Chondrocyte (in vitro differentiated cells): ENCODE data around the gene TBCEL. TPM values are rescaled to one million over a fixed set of nuclear protein-coding genes. Genes with fewer than 3 reads are reported as not detected.
"Not testable (repeated sequence)": the region's sequence is repeated elsewhere in the genome, so short reads cannot be mapped to it uniquely, and the experiment has no call there.

ENCODE experiments used
- DNase-seq: peaks from one replicate; pipeline ENCODE4 v3.0.0; 2021; ENCODE audit warnings: mixed read lengths, low spot score
- H3K27ac Mint-ChIP-seq: one replicate; pipeline ENCODE4 v1.8.0; 2021; ENCODE audit warnings: mild to moderate bottlenecking, moderate library complexity, mixed read lengths; ENCODE audit not compliant: unreplicated experiment
- H3K27me3 Mint-ChIP-seq: 2 replicates; pipeline ENCODE4 v1.8.0; 2021; ENCODE audit warnings: low read depth, mixed read lengths
- H3K36me3 Mint-ChIP-seq: 2 replicates; pipeline ENCODE4 v1.8.0; 2021; ENCODE audit warnings: low read depth, mixed read lengths
- H3K4me1 Mint-ChIP-seq: 2 replicates; pipeline ENCODE4 v1.8.0; 2021; ENCODE audit warnings: low read depth, mild to moderate bottlenecking, mixed read lengths
- H3K4me3 Mint-ChIP-seq: one replicate; pipeline ENCODE4 v1.8.0; 2021; ENCODE audit warnings: mild to moderate bottlenecking, moderate library complexity, mixed read lengths; ENCODE audit not compliant: unreplicated experiment
- H3K9me3 Mint-ChIP-seq: 2 replicates; pipeline ENCODE4 v1.8.0; 2021; ENCODE audit warnings: low read depth, mixed read lengths
- total RNA-seq: library from RNA; stranded (reverse); gene quantifications from 3 replicates; pipeline ENCODE4 v1.2.1, GENCODE V29; 2021
- TF ChIP-seq, protein P1 (sequence below): fragments of 200-600 bp; sonication (generic); IDR thresholded peaks from 2 replicates; pipeline ENCODE4 v1.5.0; 2021; ENCODE audit warnings: antibody characterized with exemption, mild to moderate bottlenecking, moderate library complexity

TBCEL gene
- total RNA-seq, 1 donor from 2014 or later = 29.6 TPM

- no peak for DNase-seq
- no peak overlapping the region for H3K27ac Mint-ChIP-seq
- H3K4me1 Mint-ChIP-seq = peaks cover 15% of the 10 kb centered on the region
- H3K9me3 Mint-ChIP-seq = no peaks in the 10 kb centered on the region
- no peak overlapping the region for H3K4me3 Mint-ChIP-seq
- H3K27me3 Mint-ChIP-seq = no peaks in the 10 kb centered on the region
- TF ChIP-seq, protein P1, sequence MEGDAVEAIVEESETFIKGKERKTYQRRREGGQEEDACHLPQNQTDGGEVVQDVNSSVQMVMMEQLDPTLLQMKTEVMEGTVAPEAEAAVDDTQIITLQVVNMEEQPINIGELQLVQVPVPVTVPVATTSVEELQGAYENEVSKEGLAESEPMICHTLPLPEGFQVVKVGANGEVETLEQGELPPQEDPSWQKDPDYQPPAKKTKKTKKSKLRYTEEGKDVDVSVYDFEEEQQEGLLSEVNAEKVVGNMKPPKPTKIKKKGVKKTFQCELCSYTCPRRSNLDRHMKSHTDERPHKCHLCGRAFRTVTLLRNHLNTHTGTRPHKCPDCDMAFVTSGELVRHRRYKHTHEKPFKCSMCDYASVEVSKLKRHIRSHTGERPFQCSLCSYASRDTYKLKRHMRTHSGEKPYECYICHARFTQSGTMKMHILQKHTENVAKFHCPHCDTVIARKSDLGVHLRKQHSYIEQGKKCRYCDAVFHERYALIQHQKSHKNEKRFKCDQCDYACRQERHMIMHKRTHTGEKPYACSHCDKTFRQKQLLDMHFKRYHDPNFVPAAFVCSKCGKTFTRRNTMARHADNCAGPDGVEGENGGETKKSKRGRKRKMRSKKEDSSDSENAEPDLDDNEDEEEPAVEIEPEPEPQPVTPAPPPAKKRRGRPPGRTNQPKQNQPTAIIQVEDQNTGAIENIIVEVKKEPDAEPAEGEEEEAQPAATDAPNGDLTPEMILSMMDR = no peak
- no peaks in the 10 kb centered on the region for H3K36me3 Mint-ChIP-seq
These were observed 5.3 kb downstream of the TBCEL start for GRCh38 chr11:121029153-121029552.

DNA sequence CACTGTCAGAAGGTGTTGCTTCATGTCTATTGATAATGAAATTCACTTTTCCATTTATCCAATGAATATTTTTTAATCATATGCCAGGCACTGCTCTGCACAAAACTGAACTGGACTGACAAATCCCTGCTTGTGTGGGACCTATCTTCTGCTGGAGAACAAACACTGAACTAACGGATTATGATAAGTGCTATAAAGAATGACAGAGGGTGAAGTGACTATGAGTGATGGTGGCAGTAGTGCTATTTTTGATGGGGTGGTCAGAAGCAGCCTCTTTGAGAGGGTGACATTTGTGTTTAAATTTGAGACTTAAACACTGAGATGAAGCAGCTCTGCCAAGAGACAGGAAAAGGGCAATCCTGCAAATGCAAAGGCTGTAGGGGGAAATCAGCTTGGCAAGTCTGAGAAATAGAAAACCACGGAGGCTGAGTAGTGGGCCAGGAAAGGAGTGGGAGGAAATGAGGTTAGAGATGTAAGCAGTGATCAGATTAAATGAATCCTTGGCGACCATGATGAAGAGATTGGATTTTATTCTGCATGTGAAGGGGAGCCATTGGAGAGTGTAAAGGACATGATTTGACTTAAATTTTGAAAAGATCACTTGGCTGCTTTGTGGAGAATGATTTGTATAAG, 6.0 kb downstream of the TBCEL start:
- Mint-ChIP-seq H3K27ac (no peak overlapping the region), H3K27me3 (no peaks in the 10 kb centered on the region)

GRCh38 chr11:121031167-121031566, 7.3 kb downstream of the TBCEL start:
- Mint-ChIP-seq H3K27me3 (no peaks in the 10 kb centered on the region), H3K9me3 (no peaks in the 10 kb centered on the region), H3K4me3 (no peak overlapping the region), H3K36me3 (no peaks in the 10 kb centered on the region), H3K4me1 (no peaks in the 10 kb centered on the region), H3K27ac (no peak overlapping the region)
- TF ChIP-seq, protein P1 = no peak
- DNase-seq = no peak

More for the DNA sequence above, 6.0 kb downstream of the TBCEL start:
- Mint-ChIP-seq H3K9me3 (no peaks in the 10 kb centered on the region), H3K4me3 (no peak overlapping the region), H3K36me3 (no peaks in the 10 kb centered on the region), H3K4me1 (peaks cover 9% of the 10 kb centered on the region)
- DNase-seq = no peak
- TF ChIP-seq, protein P1 = no peak

- not testable (repeated sequence) for H3K27ac Mint-ChIP-seq, H3K4me3 Mint-ChIP-seq, H3K9me3 Mint-ChIP-seq, H3K36me3 Mint-ChIP-seq, DNase-seq, H3K4me1 Mint-ChIP-seq, H3K27me3 Mint-ChIP-seq
These were observed 7.7 kb downstream of the TBCEL start for GRCh38 chr11:121031648-121032047.

GRCh38 chr11:121032546-121032945, 8.6 kb downstream of the TBCEL start:
- TF ChIP-seq, protein P1 = no peak
- H3K27me3 Mint-ChIP-seq = no peaks in the 10 kb centered on the region
- no peak overlapping the region for H3K4me3 Mint-ChIP-seq
- H3K9me3 Mint-ChIP-seq = no peaks in the 10 kb centered on the region
- DNase-seq = no peak
- H3K36me3 Mint-ChIP-seq = no peaks in the 10 kb centered on the region
- H3K27ac Mint-ChIP-seq = no peak overlapping the region
- no peaks in the 10 kb centered on the region for H3K4me1 Mint-ChIP-seq

GRCh38 chr11:121033635-121034034, 9.7 kb downstream of the TBCEL start:
- TF ChIP-seq, protein P1 = no peak
- no peak for DNase-seq
- no peak overlapping the region for H3K27ac Mint-ChIP-seq
- H3K4me1 Mint-ChIP-seq = peaks cover 1% of the 10 kb centered on the region
- H3K36me3 Mint-ChIP-seq = no peaks in the 10 kb centered on the region
- H3K4me3 Mint-ChIP-seq = no peak overlapping the region
- no peaks in the 10 kb centered on the region for H3K27me3 Mint-ChIP-seq
- H3K9me3 Mint-ChIP-seq = no peaks in the 10 kb centered on the region
